ENCODE measurements around the gene KIRREL3.

The KIRREL3 gene

DNA sequence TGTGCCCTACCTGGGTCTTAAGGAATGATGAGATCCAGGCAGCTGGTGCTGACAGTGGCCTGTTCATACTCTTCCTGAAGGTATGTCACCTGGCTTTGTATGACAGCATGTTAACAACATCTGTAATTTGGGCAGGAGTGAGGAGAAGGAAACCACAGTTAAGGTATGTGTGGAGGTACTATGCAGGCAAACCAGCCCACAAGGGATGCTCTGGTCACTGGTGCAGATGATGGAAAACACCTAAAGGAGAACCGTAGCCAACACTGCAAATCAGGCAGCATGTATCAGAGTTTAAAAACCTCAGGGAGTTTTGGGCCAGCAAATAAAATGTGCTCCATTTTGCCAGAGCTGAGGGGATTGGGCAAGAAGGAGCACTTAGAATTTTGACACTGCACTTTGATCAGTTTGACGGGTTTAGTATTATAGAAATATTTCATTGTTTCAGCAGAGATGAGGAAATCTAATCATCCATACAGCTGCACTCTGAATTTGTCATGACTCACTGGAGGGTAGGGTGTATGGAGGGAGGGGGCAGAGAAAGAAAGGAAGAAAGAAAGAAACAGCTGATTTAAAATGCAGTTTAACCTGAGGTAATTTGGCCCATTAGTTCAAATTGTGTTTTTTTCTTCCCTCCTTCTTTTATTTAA is 260.9 kb downstream of the KIRREL3 start:
- DNase-seq (ENCODE audit: low read depth): no peak

DNA sequence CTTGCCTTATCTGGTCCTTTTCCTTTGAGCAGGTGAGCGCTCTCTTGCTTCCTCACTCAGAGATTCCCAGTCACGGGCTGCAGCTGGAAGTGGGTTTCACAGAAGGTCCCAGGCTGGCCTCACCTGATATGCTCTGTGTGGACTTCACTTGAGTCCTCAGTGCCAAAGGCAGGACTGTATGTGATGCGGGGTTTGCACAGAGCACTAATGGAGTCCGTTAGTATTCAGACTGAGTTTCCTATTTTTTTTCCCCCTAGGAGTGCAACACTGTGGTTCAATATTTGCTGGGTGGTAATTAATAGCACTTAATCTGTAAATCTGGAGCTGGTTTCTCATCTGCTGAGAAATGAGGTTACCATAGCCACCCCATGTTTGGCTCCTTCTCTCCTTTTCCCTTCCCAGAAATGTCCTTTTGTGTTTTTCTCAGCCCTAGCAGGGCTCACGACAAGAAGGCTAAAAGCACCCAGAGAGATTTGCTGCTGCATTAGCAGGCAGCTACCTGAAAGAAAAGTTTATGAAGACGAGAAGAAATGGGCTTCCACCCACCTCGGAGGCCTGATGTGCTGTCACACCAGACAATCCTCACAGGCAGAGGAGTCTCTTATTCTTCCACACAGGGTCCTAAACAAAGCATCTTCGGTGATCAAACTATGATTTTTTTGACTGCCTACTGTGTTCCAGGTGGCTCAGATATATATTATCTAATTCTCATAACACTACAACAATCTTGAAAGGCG is 262.1 kb downstream of the KIRREL3 start:
- DNase-seq (ENCODE audit: low read depth): no peak

DNA sequence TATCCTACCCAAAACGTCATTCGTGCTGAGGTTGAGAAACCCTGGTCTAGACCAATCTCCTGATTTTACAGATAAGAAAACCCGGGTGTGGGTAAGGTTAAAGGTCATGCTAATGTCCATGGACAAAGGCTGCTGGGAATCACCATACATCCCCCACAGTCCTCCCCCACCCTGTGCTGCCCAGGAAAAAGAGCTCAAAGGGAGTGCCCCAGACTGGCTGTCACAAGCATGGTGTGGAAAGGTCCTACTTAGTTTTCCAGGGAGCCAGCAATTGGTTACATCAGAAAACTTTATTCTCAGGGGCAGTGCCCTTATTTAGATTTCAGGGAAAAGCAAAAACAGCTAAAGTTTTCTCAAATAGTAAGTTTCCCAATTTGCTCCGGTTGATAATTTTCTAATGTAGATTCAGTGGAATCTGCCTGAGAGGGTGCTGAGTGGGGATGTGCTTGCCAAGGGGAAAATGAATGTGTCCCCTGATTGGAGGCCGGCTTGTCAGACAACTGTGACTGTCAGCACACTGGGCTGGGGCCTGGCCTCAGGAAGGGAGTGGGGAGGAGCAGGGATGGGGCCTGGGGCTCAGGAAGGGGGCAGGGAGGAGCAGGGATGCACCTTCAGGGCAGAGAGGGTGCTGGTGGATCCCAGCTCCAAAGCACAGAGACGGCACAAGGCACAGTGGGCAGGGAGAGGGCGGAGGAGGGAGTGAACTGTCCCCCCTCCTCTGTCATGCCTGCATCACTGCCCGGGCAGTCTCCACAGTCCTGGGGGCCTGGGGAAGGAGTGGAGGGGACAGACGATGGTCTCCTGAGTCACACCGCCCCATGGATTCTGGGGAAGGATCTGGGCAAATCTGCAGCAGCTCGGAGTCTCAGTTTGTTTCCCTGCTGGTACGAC is 263.6 kb downstream of the KIRREL3 start:
- DNase-seq (ENCODE audit: low read depth): no peak

DNA sequence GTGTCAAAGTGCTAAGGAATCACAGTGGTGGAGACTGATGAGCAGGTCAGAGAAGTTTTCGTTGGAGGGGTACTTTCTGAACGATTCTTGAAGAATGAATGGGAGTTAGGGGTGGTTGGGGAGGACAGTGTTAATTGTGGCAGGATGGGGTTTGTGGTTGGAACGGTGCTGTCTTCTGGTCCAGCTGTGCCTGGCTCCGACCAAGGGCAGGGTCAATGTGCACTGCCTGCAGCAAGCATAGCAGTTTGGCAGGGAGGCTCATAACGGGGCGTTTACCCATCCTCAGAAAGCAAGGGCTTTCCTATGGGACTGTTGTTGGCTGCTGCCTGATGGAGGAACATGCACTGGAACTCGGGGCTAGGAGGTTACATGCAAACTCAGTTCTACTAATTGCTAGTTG is 265.8 kb downstream of the KIRREL3 start:
- DNase-seq (ENCODE audit: low read depth): no peak

DNA sequence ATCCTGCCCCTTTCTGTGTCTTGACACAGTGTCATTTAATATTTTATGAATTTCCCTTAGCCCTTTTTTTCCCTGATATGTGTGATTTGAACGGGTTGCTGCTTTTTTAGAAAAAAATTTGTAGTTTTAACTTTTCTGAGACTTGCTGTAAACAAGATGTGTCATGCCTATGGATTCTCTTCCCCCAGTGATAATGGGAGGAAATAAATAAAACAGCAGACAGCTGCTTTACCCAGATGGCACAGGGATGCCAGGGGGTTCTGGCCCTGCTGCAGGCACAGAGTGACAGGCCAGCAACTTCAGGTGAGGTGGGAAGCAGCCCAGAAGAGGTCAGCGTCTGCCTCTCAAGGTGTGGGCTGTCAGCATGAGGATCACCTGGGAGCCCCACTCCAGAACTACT is 266.9 kb downstream of the KIRREL3 start:
- no peak for DNase-seq (ENCODE audit: low read depth)

DNA sequence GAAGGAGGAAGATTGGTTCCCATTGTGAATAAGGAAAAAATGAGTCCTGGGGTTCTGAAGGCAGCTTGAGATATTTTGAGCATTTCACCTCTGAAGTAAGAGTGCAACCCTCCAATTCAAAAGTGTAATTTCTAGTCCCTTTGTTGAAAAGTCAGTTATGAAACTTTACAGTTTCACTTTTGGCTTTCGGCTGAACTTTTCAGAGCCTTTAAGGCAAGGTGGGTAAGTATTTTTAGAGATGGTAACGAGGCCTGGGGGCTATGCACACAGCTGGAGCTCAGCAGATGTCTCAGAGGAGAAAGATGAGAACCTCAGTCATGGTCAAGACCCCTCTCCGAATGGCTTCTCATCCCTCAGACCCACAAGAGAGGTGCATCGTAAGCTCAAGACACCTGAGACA is 267.6 kb downstream of the KIRREL3 start:
- no peak for DNase-seq (ENCODE audit: low read depth)

DNA sequence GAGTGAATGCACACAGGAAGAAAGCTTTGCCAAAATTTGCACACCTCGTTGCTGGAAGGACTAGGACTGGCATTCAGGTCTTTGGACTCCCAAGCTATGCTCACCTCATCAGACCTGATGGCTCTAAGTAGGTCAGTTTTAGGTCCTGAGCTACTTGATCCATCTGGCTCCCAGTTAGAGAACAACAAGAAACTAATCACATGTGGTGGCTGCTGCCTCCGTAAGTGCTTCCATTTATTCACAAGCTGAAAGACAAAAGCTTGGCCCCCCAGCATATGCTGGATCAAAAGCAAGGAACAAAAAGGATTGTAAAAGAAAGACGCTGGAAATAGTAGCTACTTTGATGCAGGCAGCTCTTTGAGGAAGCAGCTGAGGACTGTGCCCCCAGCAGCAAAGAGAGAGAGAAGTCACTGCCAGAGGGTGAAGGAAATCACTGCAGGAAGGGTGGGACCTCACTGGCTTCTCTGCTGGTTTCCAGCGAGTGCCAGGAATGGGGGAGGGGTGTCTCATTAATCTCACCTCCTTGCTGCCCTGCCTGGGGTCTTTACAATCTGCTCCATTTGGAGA is 268.9 kb downstream of the KIRREL3 start:
- no peak for DNase-seq (ENCODE audit: low read depth)

DNA sequence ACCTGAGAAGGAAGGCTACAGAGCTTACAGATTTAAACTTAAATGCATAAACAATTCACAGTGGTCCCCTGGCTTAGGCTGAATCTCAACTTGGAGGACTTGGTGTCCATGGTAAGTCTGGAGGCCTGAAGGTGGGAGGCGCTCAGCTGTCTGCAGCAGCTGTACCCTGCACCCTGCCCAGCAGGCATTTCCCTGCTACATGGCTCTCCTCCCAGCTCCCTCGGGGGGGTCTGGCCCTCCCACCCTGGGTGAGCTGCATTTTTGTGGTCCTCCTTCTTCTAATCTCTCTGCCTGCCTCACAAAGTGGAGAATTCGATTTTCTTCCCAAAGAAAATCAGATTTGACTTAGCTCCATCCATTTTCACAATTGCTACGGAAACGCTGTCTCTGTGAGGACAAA is 273.2 kb downstream of the KIRREL3 start:
- DNase-seq (ENCODE audit: low read depth): no peak

DNA sequence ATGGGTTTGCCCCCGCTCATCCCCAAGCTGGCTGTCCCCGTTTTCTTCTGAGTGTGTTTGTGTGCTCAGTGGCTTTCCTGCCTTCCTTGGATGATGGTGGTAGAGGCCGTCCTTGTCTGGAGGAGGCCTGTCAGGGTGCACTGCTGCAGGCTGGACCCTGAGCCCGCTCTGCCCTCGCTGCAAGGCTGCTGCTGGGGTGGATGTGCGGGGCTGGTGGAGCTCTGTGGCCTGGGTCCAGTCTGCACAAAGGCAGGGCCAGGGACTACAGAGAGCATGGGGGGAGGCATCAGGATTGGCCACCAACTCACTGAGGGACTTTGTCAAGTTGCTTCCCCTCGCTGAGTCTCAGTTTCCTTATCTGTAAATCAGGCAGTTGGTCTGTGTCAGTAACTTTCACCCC is 275.0 kb downstream of the KIRREL3 start:
- DNase-seq (ENCODE audit: low read depth): no peak

DNA sequence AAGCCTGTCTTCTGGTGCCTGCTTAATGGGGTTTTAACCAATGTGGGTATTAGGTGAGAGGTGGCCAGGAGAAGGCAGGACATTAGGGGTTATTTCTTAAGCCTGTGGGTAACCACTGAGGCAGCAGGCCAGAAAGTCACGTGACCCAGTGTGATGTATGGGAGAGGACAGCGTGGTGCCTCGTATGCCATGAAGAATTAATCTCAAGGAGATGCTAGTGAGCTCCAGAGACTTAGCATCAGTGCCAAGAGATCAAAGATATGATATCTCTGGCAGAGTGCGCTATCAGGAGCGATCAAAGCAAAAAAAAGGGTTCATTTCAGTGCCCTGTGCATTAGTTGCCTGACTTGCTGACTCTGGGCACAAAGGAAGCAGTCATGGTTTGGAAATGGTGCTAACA is 275.5 kb downstream of the KIRREL3 start:
- DNase-seq (ENCODE audit: low read depth): no peak

DNA sequence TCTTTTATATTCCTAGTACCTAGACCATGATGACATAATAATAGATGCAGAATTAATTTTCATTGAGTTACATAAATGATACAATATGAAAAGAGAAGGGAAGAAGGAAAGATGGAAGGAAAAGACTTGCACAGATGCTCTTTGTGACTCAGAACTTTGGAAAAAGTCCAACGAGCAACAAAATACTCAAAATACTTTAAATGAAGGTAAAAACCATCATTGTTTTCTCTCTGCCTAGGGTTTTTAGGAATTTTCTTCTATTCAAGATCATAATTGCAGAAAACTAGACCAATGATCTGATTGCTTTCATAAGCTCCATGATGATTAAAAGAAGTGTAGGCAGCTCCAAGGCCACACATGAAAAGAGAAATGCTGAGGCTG is 276.9 kb downstream of the KIRREL3 start:
- no peak for DNase-seq (ENCODE audit: low read depth)

DNA sequence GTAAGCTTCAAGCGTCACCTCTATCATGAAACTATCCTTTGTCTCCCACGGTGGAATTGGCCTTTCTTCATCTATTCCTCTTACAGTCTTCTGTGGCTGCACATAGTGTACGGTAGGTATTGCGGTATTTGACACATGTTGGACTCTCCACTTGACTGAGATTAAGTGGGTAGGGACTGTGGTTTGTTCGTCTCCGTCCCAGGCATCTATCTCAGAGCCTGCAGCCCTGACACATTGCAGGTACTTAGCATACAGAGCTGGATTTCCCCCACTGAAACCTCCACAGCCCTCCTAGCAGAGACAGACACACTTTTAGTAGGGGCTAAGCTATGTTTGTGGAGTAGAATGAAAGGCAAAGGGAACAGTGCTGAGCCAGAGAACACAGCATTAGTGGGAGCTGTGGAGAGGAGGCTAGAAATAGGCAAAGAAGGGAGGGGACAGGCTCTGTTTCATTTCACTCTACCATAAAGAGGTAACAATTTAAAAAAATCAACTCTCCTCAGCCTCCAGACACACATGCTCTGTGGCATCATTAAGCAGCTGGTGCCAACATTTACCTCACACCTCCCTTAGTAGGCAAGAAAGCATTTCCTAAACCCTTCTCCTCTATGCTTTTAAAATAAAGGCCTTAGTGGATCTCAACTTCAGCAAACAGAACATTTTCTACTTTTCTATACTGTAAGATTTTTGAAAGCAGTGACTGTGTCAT is 277.5 kb downstream of the KIRREL3 start:
- DNase-seq (ENCODE audit: low read depth): no peak

DNA sequence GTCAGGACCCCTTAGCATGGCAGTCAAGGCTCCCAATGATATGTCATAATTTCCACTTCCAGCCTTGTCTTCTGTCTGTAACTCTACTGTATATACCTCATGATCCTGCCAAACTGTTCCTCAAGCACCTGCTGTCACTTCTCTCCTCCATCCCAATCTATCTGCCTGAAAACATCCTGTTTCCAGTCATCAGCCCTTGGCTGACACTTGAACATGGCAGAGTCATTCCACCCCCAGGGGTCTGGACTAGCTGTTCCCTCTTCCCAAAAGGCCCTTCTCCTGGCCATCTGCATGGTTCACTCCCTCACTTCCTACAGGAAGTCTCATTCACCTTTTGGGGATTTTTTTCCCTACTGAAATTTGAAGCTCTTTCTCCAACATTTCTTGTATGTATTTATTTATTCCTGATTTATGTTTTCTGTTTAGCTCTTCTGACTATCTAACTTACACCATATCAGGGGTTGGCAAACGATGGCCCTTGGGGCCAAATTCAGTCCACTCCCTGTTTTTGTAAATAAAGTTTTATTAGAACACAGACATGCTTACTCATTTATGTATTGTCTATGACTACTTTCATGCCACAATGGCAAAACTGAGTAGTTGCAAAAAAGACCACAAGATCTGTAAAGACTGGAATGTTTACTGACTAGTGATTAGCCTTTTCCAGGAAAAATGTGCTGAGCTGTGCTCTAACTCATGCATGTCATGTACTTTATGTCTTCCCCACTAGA is 278.4 kb downstream of the KIRREL3 start:
- no peak for DNase-seq (ENCODE audit: low read depth)

DNA sequence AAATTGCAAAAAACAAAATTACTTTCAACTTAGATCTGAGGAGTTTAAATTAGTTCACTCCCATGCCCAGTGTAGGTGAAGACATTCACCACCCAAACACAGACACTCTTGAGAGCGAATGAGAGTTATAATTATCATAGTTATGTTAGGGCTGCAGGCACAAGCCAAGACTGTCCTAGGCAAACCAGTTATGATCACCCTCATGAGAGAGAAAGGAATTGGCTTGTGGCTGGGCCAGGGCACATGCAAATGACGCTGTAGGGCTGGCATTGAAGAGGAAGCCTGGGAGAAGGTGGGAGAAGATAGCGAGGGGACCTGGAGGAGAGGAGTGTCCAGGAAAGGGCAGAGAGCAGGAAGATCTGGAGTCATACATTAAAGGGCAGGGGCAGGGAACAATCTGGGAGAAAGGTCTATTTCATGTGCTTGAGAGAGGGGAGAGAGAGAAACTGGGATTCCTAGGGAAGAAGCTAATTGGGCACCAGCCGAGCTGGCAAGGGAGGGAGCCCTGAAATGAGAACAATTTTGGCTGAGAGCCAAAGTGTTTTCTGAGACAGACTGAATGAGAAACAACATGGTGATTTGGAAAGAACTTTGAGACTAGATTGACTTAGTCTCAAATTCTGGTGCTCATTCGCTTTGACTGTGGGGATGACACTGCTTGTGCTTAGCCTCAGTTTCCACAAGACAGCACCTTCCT is 279.9 kb downstream of the KIRREL3 start:
- DNase-seq (ENCODE audit: low read depth): no peak

DNA sequence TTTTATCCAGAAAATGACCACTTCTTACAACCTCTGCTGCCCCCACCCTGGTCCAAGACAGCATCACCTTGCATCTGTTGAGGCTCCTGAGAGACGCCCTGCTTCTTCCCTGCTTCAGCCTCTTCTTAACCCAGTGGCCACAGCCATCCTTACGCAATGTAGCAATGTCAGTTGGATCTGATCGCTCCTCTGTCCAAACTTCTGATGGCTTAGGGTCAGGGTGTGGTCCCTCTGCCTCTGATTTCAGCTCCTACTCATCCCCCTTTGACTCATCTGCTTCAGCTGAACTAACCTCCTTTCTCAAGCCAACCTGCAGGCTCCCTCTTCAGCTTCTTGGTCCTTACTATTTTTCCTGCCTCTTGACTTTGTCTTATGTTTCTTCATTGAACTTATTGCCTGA is 280.8 kb downstream of the KIRREL3 start:
- DNase-seq (ENCODE audit: low read depth): no peak

DNA sequence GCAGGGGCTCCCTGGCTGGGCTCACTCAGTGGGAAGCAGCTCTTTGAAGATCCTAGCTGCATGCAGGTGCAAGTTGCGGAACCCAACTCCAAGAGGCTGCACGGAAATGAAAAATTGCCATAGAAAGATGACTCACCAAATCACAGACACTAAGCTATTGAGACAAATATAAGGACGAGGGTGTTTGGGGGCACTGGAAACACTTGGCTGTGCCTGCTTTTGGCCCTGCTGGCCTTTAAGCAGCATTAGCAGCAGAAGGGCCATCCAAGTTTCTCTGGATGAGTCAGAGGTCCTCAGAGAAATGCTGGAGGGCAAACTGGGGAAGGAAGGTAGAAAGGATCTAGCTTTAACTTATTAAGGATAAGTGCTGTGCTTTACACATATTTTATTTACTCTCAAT is 282.3 kb downstream of the KIRREL3 start:
- no peak for DNase-seq (ENCODE audit: low read depth)

DNA sequence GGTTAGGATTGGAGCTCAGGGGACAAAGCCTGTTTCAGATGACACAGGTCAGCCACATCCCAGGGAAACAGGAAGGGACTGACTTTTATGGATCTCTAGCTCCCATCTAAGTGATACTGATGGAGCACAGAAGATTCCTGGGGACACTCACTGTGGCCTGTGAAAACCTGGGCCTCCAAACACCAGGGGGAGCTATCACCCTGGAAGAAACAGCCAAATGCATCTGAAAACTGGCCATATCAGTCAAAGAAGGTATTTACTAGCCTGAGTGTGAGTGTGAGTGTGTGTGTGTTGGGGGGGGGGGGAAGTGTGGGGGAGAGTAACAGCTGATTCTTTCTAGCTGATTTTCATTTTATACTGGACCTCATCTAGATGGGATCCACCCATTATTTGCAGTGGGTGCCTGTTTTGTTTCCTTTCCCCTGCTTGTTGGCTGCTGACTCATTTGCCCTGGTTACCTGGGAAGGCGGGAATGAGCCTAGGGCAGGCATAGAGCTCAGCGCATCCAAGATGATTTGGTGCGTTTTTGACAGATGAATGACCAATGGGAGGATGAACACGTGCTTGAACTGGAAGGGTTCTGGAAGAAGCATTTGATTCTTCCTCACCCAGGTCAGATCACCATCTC is 284.0 kb downstream of the KIRREL3 start:
- no peak for DNase-seq (ENCODE audit: low read depth)

DNA sequence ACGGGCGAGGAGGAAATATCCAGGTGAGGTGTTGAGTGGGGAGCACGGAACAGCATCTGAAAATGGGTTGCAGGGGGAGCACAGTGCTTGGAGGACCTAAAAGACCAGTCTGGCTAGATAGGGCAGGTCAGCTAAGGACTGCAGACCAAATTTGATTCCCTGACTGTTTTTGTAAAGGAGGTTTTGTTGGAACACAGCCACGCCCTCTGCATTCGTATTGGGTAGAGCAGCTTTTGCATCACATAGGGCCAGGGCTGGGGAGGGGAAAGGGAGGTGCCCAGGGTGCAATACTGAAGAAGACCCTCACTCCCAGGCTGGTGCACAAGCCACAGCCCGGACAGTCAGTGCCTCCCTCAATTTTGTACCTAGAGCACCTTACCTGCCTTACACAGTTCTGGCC is 286.8 kb downstream of the KIRREL3 start:
- DNase-seq (ENCODE audit: low read depth): no peak

DNA sequence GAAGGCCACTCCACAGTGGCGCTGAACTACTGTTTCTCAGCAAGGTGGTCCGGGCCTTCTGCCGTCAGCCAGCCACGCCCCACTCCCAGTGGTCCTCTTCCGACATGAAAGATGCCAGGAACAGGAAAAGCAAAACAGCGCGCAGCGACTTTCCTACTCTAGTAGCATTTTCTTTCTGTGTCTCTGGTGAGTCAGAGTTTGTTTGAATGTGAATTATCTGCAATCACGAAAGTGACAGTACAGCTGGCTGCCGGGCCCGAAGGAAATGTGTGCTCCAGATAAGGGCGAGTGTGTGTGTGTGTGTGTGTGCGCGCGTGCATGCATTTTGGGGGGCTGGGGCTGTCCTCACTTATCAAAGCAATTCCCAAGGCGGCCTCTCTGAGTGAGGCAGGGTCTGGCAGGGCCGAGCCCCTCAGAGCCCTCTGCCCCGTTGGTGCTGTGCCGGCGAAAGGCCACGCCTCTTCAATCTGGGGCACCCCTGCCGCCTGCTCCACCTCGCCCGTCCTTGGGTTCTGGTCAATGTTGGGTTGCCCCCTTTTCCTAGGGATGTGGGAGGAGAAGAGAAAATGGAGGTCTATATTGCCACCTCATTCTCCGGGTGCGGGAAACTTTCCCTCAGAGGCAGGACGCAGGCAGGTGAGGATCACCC is 288.5 kb downstream of the KIRREL3 start:
- DNase-seq (ENCODE audit: low read depth): no peak
